GM19240 (cell line): ENCODE measurements around the gene C3orf49.

Experiments used
- DNase-seq: peaks from one replicate; pipeline ENCODE4 v3.0.0; 2011; ENCODE audit warnings: low spot score; ENCODE audit not compliant: insufficient read length

The C3orf49 gene

GRCh38 chr3:63819151-63819398 lies at the start of gene C3orf49:
Gene C3orf49 (plus strand): TSS chr3:63819299. CDS start chr3:63819472, 173 bp downstream.
- no peak for DNase-seq

- DNase-seq, result no peak
Measured at GRCh38 chr3:63774781-63775180, 44.3 kb upstream of the C3orf49 start.

GRCh38 chr3:63779227-63779626 lies 39.9 kb upstream of the C3orf49 start:
- DNase-seq, result no peak

- no peak for DNase-seq
Measured at GRCh38 chr3:63791974-63792373, 27.1 kb upstream of the C3orf49 start.

DNA sequence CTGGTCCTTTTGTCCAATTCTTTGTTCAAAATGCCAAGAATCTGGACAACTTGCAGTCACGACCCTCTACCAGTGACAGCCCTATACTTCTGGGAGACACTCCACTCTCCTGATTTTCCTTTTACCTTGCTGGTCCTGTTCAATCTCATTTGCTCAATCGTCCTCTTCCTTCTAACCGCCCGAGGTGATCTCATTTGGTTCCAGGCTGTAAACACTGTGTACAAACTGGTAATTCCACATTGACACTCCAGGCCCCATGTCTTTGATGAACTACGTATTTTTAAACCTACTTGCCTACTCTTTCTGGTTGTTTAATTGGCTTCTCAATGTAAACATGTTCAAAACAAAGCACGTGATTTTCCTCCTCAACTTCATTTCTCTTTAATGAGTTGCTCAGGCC lies 23.7 kb upstream of the C3orf49 start:
- DNase-seq, result no peak

GRCh38 chr3:63798544-63798943 lies 20.6 kb upstream of the C3orf49 start:
- DNase-seq, result no peak

- DNase-seq, result no peak
Measured at GRCh38 chr3:63798949-63799348, 20.1 kb upstream of the C3orf49 start.

GRCh38 chr3:63800097-63800496 lies 19.0 kb upstream of the C3orf49 start:
- DNase-seq, result no peak

DNA sequence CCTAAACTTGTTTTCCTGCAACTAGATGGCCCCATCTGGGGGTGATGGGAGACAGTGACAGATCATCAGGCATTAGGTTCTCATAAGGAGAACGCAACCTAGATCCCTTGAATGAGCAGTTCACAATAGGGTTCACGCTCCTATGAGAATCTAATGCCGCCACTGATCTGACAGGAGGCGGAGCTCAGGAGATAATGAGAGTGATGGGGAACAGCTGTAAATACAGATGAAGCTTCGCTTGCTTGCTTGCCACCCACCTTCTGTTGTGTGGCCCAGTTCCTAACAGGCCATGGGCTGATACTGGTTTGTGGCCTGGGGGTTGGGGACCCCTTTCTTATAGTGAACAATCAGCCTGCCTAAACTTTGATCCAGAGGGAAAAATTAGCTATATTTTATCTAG lies 15.2 kb upstream of the C3orf49 start:
- no peak for DNase-seq

GRCh38 chr3:63807961-63808565 lies 11.0 kb upstream of the C3orf49 start:
- DNase-seq, result no peak

DNA sequence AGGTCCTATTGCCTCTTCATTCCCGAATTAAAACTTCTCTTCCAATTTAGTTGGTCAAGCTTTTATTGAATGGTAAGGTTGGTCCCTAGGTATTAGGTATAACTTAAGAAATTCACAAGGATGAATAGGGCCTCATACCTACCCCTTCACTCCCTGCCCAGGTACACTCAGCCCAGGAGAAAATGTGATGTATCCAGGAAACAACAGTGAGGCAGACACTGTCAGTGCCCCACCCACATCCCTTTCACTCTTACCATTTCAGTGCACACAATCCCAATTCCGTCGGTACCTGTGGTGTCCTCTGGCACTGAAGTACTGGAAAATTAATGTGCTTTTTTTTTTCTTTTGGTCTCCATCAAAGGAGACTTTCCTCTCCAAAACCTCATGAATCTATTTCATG lies 10.5 kb upstream of the C3orf49 start:
- no peak for DNase-seq

DNA sequence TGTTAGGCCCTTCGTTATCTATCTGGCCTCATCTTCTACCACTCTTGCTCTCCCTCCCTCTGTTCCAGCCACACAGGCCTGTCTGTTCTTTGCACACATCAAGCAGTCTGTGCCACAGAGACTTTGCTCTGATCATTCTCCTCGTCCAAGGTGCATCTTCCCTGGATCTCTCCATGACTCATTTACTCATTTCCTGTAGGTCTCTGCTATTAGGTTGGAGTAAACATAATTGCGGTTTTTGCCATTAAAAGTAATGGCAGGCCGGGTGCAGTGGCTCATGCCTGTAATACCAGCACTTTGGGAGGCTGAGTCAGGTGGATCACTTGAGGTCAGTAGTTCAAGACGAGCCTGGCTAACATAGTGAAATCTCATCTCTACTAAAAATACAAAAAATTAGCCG lies 9.5 kb upstream of the C3orf49 start:
- DNase-seq, result no peak

GRCh38 chr3:63814237-63814636 lies 4.9 kb upstream of the C3orf49 start:
- DNase-seq, result no peak

DNA sequence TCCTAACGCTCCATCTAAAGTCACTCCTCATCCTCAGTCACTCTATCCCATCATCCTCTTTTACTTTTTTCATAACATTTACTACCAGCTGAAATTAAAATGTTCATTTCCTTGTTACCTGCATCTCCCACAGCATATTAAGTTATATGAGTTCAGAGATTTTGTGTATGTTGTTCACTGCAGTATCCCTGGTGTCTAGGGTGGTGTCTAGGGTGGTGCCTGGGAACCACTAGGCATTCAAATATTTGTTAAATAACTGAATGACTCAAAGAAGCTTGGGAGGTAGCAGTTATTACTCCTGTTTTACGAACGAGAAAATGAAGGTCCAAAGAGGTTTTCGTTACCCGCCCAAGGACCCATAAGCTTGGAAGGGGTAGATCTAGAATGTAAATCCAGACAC lies 1.9 kb upstream of the C3orf49 start:
- DNase-seq, result no peak

GRCh38 chr3:63818282-63819150 lies 583 bp upstream of the C3orf49 start:
- peak; percentile 8 for DNase-seq

DNA sequence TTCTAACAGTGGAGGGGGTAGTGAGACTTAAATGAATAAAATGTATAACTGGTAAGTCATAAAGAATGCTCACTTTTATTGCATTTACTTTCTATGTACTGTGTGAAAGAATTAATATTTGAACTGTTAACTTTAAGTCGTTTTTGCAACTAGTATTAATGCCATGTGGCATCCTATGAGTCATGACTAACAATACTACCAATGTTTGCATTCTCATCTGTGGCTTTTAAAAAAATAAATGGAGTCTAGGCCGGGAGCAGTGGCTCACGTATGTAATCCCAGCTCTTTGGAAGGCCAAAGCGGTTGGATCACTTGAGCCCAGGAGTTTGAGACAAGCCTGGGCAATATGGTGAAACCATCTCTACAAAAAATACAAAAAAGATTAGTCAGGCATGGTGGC lies 5.2 kb downstream of the C3orf49 start:
- DNase-seq, result no peak

GRCh38 chr3:63830526-63830925 lies 11.4 kb downstream of the C3orf49 start:
- DNase-seq, result no peak

DNA sequence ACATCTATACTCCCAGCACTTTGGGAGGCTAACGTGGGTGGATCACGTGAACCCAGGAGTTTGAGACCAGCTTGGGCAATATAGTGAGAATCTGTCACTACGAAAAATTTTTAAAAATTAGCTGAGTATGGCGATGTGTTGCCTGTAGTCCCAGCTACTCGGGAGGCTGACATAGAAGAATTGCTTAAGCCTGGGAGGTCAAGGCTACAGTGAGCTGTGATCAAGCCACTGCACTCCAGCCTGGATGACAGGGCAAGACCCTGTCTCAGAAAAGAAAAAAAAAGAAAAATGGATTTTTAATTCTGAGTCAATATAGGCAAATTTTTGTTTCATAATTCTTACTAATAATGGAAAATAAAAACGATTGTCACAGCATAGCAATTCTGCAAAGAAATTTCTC lies 13.3 kb downstream of the C3orf49 start:
- no peak for DNase-seq

DNA sequence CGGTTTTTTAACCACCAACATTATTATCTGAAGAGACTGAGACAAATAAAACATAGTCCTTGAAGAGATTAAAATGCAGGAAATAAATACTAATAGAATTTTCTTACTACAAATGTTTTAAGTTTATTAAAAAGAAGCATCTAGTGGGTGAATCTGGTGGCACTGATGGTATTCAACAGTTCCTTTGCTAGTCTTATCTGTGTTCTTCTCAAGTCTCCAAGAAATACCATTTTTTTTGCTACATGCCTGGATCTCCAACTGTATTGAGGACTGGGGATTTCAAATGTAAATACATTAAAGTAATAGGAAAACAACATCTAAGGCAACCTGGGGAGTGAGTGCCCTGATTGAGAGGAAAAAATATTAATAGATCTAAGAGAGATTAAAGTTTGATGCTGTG lies 22.6 kb downstream of the C3orf49 start:
- no peak for DNase-seq

DNA sequence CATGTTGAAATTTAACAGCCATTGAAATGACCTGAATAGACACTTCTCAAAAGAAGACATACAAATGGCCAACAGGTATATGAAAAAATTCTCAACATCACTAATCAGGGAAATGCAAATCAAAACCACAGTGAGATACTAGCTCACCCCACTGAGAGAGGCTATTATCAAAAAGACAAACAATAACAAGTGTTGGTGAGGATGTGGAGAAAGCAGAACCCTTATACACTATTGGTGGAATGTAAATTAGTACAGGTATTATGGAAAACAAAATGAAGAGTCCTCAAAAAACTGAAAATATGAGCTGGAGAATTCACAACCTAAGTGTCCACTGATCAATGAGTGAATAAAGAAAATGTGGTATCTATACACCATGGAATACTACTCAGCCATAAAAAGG lies 23.0 kb downstream of the C3orf49 start:
- DNase-seq, result no peak

DNA sequence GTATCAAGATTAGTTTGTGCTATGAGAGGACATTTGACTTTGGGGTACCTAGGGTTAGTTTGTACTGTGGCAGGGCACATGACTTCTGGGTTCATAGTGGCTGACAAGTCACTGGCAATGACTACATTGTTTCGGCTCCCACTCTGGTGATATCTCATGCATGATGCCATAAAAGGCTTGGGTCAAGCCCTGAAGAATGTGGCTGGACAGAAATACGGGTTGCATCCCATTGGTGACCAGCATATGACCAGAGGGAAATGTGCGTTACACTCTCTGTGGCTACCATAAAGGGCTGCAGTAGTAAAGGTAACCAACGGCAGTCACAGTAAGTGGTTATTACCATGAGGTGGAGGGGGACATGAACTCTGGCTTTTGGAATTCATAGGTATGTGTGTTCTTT lies 26.1 kb downstream of the C3orf49 start:
- DNase-seq, result no peak

DNA sequence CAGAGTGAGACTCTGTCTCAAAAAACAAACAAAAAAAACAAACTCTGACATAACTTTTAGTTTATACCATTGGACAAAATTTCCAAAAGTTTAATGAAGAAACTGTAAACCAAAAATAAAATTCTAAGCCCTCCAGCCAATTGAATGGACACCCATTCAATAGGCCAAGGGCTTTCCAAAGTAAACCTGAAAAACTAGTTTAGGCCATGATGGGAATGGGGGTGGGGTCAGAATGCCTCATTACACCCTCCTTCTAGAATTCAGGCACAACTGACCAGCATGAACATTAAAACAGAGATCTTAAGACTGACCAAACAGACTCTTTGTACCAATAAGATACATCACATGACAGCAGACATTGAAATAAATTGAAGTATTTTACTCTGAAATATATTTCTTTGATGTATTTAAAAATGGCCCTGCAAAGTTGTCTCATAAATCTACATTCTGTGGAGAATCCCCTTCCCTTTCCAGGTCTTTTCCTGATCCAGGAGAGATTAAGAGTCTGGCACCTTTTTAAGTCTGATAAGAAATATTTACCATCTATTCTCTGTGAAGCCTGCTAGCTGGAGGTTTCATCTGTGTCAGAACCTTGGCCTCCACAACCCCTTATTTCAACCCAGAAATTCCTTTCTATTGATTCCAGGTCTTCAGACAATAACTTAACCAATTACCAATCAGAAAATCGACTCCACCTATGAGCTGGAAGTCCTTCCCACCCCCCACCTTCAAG lies 28.8 kb downstream of the C3orf49 start:
- DNase-seq, result no peak

DNA sequence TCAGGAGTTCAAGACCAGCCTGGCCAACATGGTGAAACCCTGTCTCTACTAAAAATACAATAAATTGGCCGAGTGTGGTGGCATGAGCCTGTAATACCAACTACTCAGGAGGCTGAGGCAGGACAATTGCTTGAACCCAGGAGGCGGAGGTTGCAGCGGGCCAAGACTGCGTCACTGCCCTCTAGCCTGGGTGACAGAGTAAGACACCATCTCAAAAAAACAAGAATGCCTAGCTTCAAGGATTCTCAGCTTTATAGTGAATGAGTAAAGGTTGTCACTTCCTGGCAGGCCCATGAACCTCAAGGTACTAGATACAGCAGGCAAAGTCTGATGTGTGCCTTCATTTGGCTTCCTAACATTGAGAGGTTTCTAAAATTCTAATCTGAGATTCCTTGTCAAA lies 30.1 kb downstream of the C3orf49 start:
- no peak for DNase-seq
